ENCODE data around the gene CD207. TPM values are rescaled to one million over a fixed set of nuclear protein-coding genes. Genes with fewer than 3 reads are reported as not detected.
"Not testable (repeated sequence)": the region's sequence is repeated elsewhere in the genome, so short reads cannot be mapped to it uniquely, and the experiment has no call there.

Gene CD207
- polyA plus RNA-seq, 3 donors, result 0.22 to 0.67 TPM; not detected in 1

DNA sequence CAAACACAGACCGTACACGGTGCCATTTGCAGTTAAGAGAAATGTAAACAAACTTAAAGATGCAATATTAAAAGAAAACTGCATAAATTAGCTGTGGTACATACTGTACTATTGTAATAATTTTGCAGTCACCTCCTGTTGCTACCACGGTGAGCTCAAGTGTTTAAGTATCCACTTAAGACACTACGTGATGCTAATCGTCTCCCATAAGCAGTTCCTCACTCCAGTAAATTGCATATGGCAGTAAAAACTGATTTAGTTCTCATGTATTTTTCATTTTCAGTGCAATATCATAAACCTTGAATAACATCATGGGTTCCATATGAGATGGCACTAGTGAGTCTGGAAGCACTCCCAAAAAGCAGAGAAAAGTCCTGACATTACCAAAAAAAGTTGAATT lies 29.6 kb downstream of the CD207 start:
- no peak overlapping the region for H3K27ac ChIP-seq (ENCODE audit: low read depth, low read length)
- 64 to 72% (median 72%) methylated on average over 5 of the region's 5 CpGs for WGBS, 3 donors

DNA sequence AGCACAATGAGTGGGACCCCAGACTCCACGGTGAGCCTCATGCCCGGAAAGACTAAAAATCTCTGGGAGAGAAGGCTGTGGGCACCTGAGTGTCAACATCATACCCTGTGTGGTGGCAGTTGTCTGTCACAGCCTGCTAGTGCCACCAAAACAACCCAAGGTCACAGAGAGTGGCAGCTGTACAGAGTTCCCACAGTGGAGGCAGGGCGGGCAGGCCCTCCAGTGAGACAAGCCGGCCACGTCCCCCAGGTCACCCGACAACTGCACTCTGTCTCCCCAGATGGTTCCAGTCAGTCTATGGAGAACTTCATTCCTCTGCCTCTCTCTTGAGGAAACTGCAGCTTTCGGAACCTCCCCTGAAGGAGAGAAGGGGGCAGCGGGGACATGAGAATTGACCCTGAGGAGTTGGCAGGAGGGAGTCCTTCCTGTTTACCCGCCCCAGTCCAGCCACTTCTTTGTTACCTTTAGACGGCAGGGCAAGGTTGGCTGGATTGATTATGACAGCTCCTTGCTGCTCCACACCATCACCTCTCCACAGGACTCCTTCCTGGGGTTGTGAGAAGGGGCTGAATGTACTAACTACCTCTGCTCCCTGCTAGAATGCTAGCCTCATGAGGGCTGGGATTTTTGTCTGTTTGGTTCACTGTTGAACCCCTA lies 33.9 kb downstream of the CD207 start:
- H3K27ac ChIP-seq (ENCODE audit: low read depth, low read length), result no peak overlapping the region
- whole genome bisulfite sequencing, 3 donors, result 45 to 79% (median 75%) methylated on average over 10 of the region's 10 CpGs

DNA sequence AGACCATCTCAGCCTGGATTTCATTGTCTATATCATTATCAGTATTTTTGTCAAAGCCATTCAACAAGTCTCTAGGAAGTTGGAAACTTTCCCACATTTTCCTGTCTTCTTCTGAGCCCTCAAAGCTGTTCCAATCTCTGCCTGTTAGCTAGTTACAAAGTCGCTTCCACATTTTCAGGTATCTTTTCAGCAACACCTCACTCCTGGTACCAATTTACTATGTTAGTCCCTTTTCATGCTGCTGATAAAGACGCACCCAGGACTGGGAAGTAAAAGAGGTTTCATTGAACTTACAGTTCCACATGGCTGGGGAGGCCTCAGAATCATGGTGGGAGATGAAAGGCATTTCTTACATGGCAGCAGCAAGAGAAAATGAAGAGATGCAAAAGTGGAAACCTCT lies 35.9 kb downstream of the CD207 start:
- 88 to 93% (median 91%) methylated on average over 2 of the region's 2 CpGs for WGBS, 3 donors
- H3K27ac ChIP-seq (ENCODE audit: low read depth, low read length), result no peak overlapping the region

DNA sequence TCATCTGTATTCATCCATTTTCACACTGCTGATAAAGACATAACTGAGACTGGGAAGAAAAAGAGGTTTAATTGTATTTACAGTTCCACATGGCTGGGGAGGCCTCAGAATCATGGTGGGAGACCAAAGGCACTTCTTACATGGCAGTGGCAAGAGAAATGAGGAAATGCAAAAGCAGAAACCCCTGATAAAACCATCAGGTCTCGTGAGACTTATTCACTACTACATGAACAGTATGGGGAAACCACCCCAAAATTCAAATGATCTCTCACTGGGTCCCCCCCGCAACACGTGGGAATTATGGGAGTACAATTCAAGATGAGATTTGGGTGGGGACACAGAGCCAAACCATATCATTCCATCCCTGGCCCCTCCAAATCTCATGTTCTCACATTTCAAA lies 37.6 kb downstream of the CD207 start:
- WGBS, 3 donors, result 78 to 90% (median 82%) methylated on average over 3 of the region's 3 CpGs

DNA sequence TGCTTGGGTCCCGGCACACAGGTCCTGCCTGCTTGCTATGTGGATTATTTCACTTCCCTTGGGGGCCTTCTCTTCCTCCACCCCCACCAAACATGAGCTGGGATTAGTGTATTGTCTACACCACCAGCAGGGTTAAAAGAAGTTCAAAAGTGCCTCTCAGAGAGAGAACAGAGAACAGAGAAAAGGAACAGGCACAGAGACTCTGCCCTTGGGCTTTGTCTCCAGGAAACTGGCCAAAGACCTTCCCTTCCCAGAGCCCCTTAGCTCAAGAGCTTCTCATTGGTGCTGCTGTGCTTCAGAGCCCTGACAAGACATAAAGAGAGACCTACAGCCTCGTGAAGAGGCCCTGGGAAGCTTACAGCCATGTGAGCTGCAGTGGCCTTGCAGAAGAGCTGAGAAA lies 38.1 kb downstream of the CD207 start:
- 51 to 64% (median 55%) methylated on average over 2 of the region's 2 CpGs for WGBS, 3 donors
- no peak overlapping the region for H3K27ac ChIP-seq (ENCODE audit: low read depth, low read length)

More for the DNA sequence above, 37.6 kb downstream of the CD207 start:
- not testable (repeated sequence) for H3K27ac ChIP-seq (ENCODE audit: low read depth, low read length)

DNA sequence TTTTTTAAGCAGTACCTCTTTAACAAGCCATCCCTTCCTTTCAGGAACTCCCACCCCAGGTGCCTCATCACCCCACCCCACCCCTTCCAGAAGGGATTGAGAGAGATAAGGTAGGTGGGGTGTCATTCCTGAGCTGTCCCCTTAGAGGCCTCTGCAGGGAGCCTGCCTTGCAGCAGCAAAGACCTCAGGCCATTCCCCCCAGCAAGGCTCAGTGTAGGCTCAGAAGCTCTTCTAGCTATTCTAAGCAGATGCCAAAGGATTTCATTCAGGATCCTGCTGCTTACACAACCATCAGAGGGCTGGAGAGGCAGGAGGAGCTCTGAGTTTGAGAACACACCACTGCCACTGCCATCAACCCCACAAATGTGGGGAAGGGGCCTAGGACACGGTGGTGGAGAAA lies 39.4 kb downstream of the CD207 start:
- H3K27ac ChIP-seq (ENCODE audit: low read depth, low read length), result no peak overlapping the region
- WGBS, 3 donors, result 78 to 82% (median 80%) methylated on average over 1 of the region's 1 CpG

DNA sequence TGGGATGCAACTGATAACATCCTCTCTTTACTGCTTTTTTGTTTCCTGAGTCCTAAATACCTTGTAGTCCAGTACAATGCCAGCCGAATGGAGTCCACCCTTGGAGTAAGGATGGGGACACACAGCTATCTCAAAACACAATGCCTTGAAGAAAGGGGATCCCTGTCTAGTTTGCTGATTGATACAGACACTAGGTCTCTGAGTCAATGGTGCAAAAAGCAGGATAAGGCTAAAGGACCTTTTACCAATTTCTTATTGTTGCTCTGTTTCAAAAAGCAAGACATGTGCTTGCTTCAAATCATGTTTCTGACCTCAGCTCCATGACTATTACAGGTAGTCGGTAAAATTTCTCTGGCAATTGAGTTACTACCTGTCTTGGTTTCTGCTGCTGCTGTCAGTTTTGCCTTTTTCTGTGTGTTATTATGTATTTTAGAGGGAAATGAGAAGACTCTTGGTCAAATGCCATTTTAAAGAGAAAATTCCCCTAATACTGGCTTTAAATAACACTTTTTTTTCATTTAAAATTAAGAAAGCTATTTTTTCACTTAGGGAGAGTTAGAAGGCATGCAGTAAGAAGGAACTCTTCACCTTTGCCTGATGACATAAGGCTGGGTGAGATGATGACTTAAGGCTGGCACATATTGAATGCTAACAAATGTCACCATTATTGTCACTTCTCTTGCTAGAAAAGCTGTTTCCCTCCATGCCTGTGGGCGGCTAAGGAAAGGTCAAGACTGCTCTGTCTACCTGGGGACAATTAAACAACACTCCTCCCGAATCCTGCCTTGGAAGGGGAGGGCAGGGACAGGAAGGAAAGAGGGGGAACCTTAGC lies 40.2 kb downstream of the CD207 start:
- no peak overlapping the region for H3K27ac ChIP-seq (ENCODE audit: low read depth, low read length)
- WGBS, 3 donors, result 67 to 78% (median 72%) methylated on average over 4 of the region's 4 CpGs

DNA sequence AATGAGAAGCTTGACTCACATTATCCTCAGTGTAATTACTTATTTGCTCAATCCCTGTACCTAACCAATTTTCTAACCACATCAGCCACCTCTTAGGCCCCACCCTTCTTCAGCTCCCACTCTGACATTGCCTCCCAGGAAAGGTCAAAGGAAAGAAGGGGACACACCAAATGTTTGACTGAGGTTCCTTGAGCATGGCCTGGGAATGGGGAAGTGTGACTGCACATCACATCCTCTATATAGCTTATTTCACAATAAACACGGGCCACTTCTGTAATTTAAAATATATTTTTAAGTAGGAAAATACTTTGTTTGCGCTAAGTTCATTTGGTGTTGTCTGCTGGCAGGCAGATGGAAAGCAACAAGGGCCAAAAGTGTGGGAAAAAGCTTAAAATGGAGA lies 42.2 kb downstream of the CD207 start:
- H3K27ac ChIP-seq (ENCODE audit: low read depth, low read length), result no peak overlapping the region
- 54 to 67% (median 64%) methylated on average over 2 of the region's 2 CpGs for WGBS, 3 donors

DNA sequence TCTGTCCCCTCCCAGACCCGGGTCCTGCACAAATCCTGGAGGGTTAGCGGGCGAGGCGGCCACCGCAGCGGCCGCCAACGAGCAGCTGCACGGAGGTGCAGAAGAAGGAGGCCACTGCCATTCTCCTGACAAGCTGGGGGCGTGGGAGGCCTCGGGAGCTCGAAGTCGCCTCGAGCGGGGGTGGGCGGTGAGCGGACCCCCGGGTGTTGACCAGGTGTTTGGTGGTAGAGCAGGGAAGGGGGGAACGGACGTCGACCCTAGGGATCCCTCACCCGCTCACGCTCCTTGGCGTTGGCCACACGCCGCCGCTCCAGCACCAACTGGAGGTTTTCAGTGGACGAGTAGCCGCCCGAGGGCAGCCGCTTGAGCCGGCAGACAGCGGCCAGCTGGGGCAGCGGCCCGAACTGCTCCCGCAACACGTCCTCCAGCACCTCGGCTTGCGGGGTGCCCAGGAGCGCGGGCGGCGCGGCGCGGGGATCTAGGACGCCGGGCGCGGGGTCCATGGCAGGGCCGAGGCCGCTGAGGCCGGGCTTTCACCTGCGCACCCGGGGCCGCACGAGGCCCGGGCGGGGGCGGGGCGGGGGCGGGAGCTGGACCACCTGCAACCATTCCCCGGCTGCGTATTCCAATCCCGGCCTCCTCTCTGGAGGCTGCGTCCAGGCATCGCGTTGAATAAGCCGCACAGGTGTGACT lies 45.3 kb downstream of the CD207 start, which contains the start of gene FIGLA:
FIGLA (minus strand) TSS at position 508 of the 693 bp plus-strand sequence; CDS start at position 503, 5 bp downstream.
- no peak within 1 kb of the TSS for H3K27ac ChIP-seq (ENCODE audit: low read depth, low read length)
- WGBS, 3 donors, result 3 to 4% (median 4%) methylated on average over 64 to 69 of the region's 69 CpGs

DNA sequence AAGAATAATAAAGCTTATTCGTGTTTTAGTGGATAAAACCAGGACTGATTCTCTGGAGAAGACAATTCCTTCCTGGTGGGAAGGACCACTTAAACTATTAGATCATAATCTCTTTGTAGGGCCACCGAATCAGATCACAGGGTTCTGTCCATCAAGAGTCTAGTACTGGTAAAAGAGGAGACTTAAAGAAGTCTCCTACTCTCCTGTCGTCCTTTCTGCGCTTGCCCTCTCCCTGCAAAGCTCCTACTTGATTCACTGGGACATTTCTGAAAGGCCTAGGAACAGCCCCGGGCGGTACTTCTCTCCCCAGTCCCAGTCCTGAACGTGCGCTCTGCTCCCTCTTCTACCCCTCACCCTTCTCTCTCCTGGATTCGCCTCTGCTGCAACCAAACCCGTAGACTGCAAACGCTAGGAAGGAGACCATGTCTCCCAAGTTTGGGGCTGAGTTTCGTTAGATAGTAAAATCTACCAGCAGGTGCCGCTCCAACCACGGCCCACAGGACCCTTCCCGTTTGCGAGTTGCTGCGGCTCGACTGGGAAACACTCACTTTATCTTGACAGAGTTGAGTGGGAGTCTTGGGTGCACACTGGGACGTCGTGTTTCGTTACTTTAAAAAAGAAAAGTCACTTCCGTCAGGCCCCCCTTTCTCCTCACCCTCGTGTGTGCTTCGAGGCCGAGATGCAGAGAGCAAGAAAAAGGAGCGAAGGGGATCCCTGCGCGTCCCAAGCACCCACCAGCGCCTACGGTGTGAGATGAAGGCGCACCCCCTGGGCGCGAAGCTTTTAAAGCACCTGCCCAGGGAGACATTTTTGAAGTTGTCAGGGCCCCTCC lies 46.1 kb downstream of the CD207 start:
- 5 to 6% (median 5%) methylated on average over 31 to 33 of the region's 33 CpGs for WGBS, 3 donors
- no peak overlapping the region for H3K27ac ChIP-seq (ENCODE audit: low read depth, low read length)

DNA sequence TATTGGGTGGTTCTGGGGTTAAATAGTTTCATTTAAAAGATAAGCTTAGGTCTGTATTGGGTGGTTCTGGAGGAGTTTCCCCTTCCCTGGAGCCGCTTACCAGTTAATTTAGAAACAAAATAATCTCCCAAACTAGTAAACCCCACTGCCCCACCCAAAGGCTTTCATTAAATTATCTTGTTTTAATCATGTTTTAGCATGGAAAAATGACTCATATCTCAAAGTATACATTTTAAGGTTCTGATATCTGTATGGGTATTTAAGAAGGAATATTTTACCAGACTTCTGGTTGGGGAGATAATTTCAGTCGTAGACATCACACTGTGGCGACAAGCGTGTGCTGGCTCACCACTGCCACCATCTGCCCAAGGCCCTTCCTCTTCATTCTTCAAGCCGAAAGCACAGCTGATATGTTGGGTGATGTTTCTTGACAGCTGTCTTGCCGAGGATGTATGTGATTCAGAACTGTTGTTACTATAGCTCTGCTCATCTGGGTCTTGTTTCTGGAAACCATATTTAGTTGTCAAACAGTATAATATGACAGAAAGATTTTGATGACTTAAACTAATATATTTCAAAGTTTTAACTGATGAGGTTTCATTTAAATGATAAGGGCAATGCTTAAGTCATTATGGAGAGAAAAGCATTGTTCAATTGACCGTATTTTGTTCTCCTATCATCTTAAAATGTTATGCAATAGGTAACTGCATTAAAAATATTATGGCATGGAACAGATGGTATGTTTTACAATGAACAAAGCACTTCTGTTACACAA lies 50.3 kb downstream of the CD207 start:
- WGBS, 3 donors, result 23 to 24% (median 24%) methylated on average over 7 of the region's 7 CpGs
- no peak overlapping the region for H3K27ac ChIP-seq (ENCODE audit: low read depth, low read length)

DNA sequence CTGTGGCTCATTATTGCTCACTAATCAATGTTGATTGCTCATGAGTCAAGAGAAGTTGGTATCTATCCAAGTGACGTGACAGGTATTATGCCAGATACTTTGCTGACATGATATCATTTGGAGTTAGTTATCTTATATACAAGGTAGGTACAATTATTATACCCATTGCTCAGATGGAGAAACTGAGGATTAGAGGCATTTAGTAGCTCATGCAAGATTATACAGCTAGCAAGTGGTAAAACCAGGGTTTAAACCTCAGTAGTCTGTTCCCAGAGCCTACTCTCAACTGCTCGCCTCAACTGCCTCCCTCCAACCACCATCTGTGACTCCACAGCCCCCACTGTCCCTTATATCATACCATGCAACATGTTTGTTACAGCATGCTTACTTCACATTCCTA lies 51.3 kb downstream of the CD207 start:
- H3K27ac ChIP-seq (ENCODE audit: low read depth, low read length), result no peak overlapping the region
- 82 to 95% (median 90%) methylated on average over 2 of the region's 2 CpGs for WGBS, 3 donors

Other genes with a start within 250 kb of the CD207 start
- 1 to 10 TPM in 2 of 3 donors, under 1 TPM in 1; 0.97 to 1.1 (median 1.0) TPM for gene ADD2, start 67.6 kb downstream of the CD207 start, polyA plus RNA-seq
- gene FIGLA, start 45.2 kb downstream of the CD207 start, polyA plus RNA-seq, result under 1 TPM in 2 of 3 donors, not detected in 1; 0.12 to 0.32 TPM
- gene CLEC4F, start 15.2 kb downstream of the CD207 start, polyA plus RNA-seq, result 1 to 10 TPM in 1 of 3 donors, under 1 TPM in 1, not detected in 1; 0.27 to 1.6 TPM
- gene VAX2, start 64.8 kb upstream of the CD207 start, polyA plus RNA-seq, result 1 to 10 TPM in 2 of 3 donors, under 1 TPM in 1; 0.54 to 4.7 (median 1.9) TPM
- 1 to 10 TPM; 1.2 to 4.2 (median 1.9) TPM for gene ATP6V1B1, start 100.1 kb upstream of the CD207 start, polyA plus RNA-seq
- 10 to 100 TPM in 1 of 3 donors, 1 to 10 TPM in 2; 5.5 to 31.9 (median 8.9) TPM for gene ANKRD53, start 142.8 kb upstream of the CD207 start, polyA plus RNA-seq
- 10 to 100 TPM; 32.3 to 56.6 (median 45.3) TPM for gene TEX261, start 159.1 kb upstream of the CD207 start, polyA plus RNA-seq
- gene NAGK, start 232.8 kb upstream of the CD207 start, polyA plus RNA-seq, result 100 to 1,000 TPM in 1 of 3 donors, 10 to 100 TPM in 2; 52.6 to 108 (median 90.4) TPM

Measured in adipose tissue (tissue), 3 donors.